ENCODE results near the gene RPEL1.
"Not testable (repeated sequence)": the region's sequence is repeated elsewhere in the genome, so short reads cannot be mapped to it uniquely, and the experiment has no call there.

RPEL1 gene

DNA sequence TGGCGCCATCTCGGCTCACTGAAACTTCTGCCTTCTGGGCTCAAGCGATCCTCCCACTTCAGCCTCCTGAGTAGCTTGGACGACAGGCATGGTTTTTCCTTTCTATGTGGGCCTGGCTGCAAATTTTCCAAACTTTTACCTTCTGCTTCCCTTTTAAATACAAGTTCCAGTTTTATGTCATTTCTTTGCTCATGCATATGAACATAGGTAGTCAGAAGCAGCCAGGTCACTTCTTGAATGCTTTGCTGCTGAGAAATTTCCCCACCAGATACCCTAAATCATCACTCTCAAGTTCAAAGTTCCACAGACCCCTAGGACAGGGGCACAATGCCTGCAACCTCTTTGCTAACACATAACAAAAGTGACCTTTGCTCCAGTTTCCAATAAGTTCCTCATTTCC is 21.6 kb upstream of the RPEL1 start:
- ATAC-seq, result no peak
- Mint-ChIP-seq H3K9me3 (peaks cover 16% of the 10 kb centered on the region), H3K4me3 (no peak overlapping the region), H3K4me1 (no peaks in the 10 kb centered on the region), H3K36me3 (peaks cover 12% of the 10 kb centered on the region), H3K27ac (no peak overlapping the region), H3K27me3 (no peaks in the 10 kb centered on the region)

DNA sequence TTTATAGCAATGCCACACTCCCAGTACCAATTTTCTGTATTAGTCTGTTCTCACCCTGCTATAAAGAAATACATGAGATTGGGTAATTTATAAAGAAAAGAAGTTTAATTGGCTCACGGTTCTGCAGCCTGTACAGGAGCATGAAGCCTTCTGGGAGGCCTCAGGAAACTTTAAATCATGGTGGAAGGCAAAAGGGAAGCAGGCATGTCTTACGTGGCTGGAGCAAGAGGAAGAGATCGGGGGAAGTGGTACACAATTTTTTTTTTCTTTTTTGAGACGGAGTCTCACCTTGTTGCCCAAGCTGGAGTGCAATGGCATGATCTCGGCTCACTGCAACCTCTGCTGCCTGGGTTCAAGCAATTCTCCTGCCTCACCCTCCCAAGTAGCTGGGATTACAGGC is 21.0 kb upstream of the RPEL1 start:
- Mint-ChIP-seq H3K36me3 (peaks cover 12% of the 10 kb centered on the region), H3K9me3 (peaks cover 16% of the 10 kb centered on the region)
- H3K4me3 Mint-ChIP-seq, H3K27me3 Mint-ChIP-seq, ATAC-seq, H3K4me1 Mint-ChIP-seq, H3K27ac Mint-ChIP-seq: not testable (repeated sequence)

DNA sequence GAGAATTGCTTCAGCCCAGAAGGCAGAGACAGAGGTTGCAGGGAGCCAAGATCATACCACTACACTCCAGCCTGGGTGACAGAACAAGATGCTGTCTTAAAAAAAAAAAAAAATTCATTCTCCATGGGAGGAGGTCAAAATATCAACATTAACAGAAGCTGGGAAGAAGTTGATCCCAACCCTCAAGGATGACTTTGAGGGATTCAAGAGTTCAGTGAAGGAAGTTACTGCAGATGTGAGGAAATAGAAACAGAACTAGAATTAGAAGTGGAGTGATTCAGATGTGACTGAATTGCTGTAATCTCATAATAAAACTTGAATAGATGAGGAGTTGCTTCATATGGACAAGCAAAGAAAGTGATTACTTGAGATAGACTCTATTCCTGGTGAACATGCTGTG is 19.7 kb upstream of the RPEL1 start:
- Mint-ChIP-seq H3K9me3 (peaks cover 16% of the 10 kb centered on the region), H3K27me3 (no peaks in the 10 kb centered on the region), H3K27ac (no peak overlapping the region), H3K4me1 (no peaks in the 10 kb centered on the region), H3K36me3 (peaks cover 12% of the 10 kb centered on the region), H3K4me3 (no peak overlapping the region)
- no peak for ATAC-seq

DNA sequence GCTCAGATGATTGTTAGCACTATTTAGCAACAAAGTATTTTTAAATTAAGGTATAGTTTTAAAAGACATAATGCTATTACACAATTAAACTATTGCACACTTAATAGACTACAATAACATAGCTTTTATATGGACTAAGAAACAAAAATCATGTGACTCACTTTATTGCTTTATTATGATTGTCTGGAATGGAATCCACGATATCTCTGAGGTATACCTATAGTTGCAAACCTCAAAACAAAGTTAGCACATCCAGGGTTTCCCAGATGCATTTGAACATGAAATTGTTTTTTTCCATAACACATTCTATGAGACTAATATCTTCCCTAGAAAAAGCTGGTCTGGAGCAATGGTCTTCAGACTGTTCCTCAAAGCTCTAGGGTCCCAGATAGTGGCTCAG is 18.3 kb upstream of the RPEL1 start:
- H3K27ac Mint-ChIP-seq, result no peak overlapping the region
- no peak overlapping the region for H3K4me3 Mint-ChIP-seq
- ATAC-seq, result no peak
- H3K9me3 Mint-ChIP-seq, result peaks cover 13% of the 10 kb centered on the region
- peaks cover 8% of the 10 kb centered on the region for H3K36me3 Mint-ChIP-seq
- H3K27me3 Mint-ChIP-seq, result no peaks in the 10 kb centered on the region
- H3K4me1 Mint-ChIP-seq, result no peaks in the 10 kb centered on the region

DNA sequence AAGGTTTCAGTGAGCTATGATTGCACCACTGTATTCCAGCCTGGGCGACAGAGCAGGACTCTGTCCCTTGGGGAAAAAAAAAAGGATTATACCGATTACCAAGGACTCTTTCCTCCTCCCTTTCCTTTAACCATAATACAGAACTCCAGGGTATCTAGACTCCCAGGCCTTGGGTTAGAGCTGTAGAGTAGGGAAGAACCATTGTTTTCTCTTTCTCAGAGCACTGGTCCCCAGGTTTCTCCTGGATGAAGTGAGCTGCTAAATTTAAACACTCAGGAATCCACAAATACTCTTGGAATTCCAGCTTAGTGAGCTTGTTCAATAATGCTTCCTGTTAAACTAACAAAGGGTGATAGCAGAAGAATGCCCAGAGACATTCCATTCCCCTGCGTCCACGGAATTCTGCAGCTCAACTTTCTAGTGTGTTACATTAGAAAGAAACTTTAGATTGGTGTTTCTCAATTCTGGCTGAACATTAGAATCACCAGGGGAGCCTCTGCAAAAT is 14.6 kb upstream of the RPEL1 start:
- Mint-ChIP-seq H3K9me3 (no peaks in the 10 kb centered on the region), H3K36me3 (no peaks in the 10 kb centered on the region), H3K27me3 (no peaks in the 10 kb centered on the region), H3K4me1 (peaks cover 13% of the 10 kb centered on the region), H3K27ac (no peak overlapping the region), H3K4me3 (no peak overlapping the region)
- no peak for ATAC-seq

DNA sequence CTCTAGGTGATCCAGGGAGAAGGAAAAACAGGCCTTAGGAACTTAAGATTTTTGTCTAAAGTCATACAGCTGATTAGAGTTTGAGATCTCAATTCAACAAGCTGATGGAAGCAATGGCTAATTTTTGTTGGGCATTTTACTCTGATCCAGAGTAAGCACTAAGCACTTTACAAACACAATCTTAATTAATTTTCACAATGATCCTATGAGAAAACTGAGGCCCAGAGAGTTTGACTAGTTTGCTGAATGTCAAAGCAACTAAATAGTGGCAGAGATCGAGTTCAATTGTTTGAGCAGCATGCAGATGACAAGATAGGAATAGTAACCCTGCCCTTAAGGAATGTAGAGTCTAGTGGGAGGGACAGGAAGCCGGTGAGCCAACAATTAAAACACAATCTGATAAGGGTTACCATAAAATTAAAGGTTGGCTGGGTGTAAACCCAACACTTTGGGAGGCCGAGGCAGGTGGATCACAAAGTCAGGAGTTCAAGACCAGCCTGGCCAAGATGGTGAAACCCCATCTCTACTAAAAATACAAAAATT is 13.5 kb upstream of the RPEL1 start:
- H3K4me1 Mint-ChIP-seq, result peaks cover 13% of the 10 kb centered on the region
- H3K27ac Mint-ChIP-seq, result no peak overlapping the region
- H3K27me3 Mint-ChIP-seq, result no peaks in the 10 kb centered on the region
- no peaks in the 10 kb centered on the region for H3K36me3 Mint-ChIP-seq
- H3K9me3 Mint-ChIP-seq, result no peaks in the 10 kb centered on the region
- ATAC-seq, result no peak
- H3K4me3 Mint-ChIP-seq, result no peak overlapping the region

DNA sequence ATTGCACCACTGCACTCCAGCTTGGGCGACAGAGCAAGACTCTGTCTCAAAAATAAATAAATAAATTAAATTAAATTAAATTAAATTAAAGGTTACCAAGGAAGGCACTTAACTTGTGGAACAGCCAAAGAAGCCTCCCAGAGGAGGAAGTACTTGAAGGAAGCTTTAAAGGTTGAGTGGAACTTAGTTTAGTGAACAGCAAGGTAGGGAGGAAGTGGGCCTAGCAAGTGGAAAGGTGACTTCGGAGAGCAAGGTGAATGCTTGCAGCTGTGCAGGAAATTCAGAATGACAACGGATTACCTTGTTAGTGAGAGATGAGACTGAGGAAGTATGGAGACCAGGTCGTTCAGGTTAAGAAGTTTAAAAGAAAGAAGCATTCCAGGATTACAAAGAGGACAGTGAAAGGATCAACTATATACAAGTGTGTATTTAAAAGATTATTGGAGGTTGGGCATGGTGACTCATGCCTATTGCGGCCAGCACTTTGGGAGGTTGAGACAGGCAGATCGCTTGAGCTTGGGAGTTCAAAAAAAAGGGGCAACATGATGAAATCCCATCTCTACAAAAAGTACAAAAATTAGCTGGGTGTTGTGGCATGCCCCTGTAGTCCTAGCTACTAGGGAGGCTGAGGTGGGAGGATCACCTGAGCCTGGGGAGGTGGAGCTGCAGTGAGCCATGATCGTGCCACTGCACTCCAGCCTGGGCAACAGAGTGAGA is 12.8 kb upstream of the RPEL1 start:
- Mint-ChIP-seq H3K9me3 (no peaks in the 10 kb centered on the region), H3K4me3 (no peak overlapping the region), H3K36me3 (no peaks in the 10 kb centered on the region), H3K27ac (no peak overlapping the region), H3K27me3 (no peaks in the 10 kb centered on the region), H3K4me1 (peaks cover 13% of the 10 kb centered on the region)
- ATAC-seq, result no peak

DNA sequence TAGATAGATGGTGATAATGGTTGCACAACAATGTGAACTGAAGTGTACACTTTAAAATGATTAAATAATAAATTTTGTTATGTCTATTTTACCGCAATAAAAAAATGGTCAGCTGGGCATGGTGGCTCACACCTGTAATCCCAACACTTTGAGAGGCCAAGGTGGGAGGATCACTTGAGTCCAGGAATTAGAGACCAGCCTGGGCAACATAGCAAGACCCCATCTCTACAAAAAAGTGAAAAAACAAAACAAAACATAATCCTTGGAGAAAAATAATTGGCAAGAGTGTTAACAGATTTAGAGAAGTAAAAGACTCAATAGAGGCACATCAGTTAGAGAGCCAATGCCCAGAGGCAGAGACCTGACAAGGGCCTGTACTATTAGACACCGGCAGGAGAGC is 9.9 kb upstream of the RPEL1 start:
- no peak for ATAC-seq
- Mint-ChIP-seq H3K27me3 (no peaks in the 10 kb centered on the region), H3K9me3 (no peaks in the 10 kb centered on the region), H3K36me3 (no peaks in the 10 kb centered on the region), H3K27ac (no peak overlapping the region), H3K4me1 (peaks cover 23% of the 10 kb centered on the region), H3K4me3 (no peak overlapping the region)

DNA sequence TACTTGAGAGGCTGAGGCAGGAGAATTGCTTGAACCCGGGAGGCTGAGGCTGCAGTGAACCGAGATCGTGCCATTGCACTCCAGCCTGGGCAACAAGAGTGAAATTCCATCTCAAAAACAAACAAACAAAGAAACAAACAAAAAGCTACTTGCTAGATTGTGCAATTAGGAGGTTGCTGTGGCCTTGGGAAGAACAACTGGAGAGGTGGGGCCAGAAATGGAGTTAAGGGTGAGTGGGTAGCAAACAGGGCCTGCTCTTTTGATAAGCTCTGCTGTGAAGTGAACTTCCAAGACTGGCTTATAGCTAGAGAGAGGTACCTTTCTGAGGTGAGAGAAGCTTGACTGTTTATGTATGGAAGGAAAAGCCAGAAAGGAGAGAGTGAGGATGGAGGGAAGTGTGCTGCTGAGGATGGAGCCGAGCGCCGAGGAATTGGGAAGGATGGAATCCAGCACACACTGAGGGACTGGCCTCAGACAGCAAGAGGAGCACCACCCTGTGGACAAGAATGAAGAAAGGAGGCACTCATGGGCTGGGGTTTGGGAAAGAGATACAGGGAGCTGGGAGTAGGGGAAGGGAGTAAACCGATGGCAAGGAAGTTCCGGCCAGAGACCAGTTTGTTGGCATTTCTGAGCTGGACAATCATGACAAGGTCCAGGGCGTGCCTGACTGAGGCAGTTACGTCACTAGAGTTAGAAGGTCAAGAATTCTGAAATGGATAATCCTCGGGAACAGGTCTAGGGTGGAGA is 7.0 kb upstream of the RPEL1 start:
- Mint-ChIP-seq H3K4me1 (peaks cover 23% of the 10 kb centered on the region), H3K36me3 (no peaks in the 10 kb centered on the region), H3K27ac (no peak overlapping the region), H3K27me3 (no peaks in the 10 kb centered on the region), H3K9me3 (no peaks in the 10 kb centered on the region), H3K4me3 (no peak overlapping the region)
- no peak for ATAC-seq

DNA sequence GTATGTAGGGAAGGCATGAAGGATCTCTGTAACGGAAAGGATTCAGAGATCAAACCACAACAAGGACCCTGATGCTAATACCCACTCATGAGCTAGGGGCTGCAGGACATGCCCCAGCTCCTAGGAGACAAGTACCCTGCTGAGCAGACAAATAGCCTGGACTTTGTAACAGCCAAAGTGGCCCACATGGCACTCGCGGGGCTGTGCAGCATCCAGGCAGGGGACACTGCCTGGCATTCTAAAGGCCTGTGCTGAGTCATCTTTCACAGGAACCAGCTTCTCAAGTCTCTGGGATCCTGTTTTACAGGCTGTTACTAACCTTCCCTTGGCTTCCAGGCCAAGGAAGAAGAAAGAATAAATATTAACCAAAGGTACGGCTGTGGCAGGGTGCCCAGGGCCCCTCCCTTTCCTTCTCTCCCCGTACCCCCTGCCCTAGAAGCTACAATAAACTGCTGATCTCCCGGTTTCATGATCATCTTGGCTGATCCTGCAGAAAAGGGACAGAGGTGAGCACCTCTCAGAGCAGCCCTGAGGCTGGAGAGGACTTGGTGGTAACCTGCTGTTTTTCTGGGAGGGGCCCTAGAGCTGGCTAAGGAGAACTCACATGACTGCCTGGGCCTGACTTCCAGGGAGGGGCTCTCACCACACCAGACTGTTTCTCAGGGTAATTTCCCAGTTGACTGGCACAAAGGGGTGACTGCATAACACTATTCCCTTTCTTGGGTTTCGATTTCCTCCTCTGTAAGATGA is 4.2 kb upstream of the RPEL1 start:
- no peaks in the 10 kb centered on the region for H3K36me3 Mint-ChIP-seq
- no peaks in the 10 kb centered on the region for H3K9me3 Mint-ChIP-seq
- peak overlapping the region; percentile 57 for H3K27ac Mint-ChIP-seq
- H3K4me3 Mint-ChIP-seq, result no peak overlapping the region
- H3K27me3 Mint-ChIP-seq, result no peaks in the 10 kb centered on the region
- peak; percentile 17 for ATAC-seq
- peaks cover 25% of the 10 kb centered on the region for H3K4me1 Mint-ChIP-seq

DNA sequence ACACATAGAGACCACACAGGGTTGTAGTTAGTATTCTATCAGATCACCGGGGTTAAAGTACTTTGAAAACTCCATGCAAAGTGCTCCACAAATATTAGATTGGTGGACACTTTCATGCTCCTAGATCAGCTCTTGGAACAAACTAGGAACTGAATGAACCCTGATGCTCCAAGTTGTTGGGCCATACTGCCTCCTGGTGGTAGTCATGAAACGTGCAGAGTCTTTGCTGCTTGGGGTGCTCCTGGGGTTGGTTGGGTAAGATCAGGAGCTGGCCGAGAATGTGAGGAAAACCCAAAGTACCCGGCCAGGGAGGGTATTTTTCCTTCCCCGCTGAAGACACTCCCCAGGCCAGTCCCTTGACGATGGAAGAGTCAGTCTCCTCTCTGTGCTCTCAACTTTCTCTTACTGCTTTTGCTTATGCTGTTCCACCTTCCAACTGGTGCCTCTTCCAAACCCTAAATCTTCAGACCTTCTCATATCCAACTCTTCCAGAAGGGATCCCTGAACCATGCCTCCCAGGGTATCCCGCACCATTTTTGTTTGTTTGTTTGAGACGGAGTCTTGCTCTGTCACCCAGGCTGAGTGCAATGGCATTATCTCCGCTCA is 918 bp upstream of the RPEL1 start:
- no peak overlapping the region for H3K4me3 Mint-ChIP-seq
- ATAC-seq, result peak; percentile 73
- H3K27me3 Mint-ChIP-seq, result no peaks in the 10 kb centered on the region
- no peaks in the 10 kb centered on the region for H3K9me3 Mint-ChIP-seq
- H3K4me1 Mint-ChIP-seq, result peaks cover 25% of the 10 kb centered on the region
- no peaks in the 10 kb centered on the region for H3K36me3 Mint-ChIP-seq
- no peak overlapping the region for H3K27ac Mint-ChIP-seq

DNA sequence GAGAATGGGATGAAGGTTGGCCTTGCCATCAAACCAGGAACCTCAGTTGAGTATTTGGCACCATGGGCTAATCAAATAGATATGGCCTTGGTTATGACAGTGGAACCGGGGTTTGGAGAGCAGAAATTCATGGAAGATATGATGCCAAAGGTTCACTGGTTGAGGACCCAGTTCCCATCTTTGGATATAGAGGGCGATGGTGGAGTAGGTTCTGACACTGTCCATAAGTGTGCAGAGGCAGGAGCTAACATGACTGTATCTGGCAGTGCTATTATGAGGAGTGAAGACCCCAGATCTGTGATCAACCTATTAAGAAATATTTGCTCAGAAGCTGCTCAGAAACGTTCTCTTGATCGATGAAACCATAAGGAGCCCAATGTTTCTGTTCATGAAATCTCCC is 637 bp downstream of the RPEL1 start:
- H3K4me3 Mint-ChIP-seq, result no peak overlapping the region
- H3K4me1 Mint-ChIP-seq, result peaks cover 14% of the 10 kb centered on the region
- H3K27ac Mint-ChIP-seq, result no peak overlapping the region
- no peak for ATAC-seq
- H3K36me3 Mint-ChIP-seq, result no peaks in the 10 kb centered on the region
- peaks cover 3% of the 10 kb centered on the region for H3K9me3 Mint-ChIP-seq
- no peaks in the 10 kb centered on the region for H3K27me3 Mint-ChIP-seq

DNA sequence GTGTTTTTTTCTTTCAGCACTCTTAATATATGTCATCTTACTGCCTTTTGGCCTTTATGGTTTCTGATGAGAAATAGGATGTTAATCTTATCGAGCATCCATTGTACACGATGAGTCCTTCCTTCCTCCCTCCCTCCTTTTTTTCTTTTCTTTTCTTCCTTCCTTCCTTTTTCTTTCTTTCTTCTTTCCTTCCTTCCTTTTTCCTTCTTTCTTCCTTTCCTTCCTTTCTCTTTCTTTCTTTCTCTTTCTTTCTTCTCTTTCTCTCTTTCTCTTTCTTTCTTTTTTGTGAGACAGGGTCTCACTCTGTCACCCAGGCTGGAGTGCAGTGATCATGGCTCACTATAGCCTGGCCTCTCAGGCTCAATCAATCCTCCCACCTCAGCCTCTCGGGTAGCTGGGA is 8.4 kb downstream of the RPEL1 start:
- no peaks in the 10 kb centered on the region for H3K4me1 Mint-ChIP-seq
- no peak overlapping the region for H3K4me3 Mint-ChIP-seq
- H3K27ac Mint-ChIP-seq, result no peak overlapping the region
- no peak for ATAC-seq
- peaks cover 9% of the 10 kb centered on the region for H3K9me3 Mint-ChIP-seq
- no peaks in the 10 kb centered on the region for H3K27me3 Mint-ChIP-seq
- H3K36me3 Mint-ChIP-seq, result peaks cover 4% of the 10 kb centered on the region

DNA sequence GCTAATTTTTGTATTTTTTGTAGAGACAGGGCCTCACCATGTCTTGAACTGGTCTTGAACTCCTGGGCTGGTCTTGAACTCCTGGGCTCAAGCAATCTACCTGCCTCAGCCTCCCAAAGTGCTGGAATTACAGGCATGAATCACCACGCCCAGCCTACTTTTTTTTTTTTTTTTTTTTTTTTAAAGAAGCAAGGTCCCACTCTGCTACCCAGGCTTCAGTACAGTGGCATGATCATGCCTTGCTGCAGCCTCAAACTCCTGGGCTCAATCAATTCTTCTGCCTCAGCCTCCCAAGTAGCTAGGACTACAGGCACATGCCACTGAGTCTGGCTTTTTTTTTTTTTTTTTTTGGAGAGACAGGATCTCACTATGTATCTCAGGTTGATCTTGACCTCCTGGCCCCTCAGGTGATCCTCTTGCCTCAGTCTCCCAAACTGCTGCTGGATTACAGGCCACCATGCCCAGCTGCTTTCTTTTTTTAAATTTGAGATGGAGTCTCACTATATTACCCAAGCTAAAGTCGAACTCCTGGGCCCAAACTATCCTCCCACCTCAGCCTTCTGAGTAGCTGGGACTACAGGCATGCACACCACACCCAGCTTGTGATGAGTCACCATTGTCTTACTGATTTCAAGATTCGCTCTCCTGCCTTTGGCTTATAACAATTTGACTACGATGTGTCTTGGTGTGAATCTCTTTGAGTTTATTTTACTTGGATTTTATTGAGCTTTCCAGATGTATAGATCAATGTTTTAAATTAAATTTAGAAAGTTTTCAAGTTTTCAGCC is 9.0 kb downstream of the RPEL1 start:
- Mint-ChIP-seq H3K27me3 (peaks cover 1% of the 10 kb centered on the region), H3K36me3 (peaks cover 5% of the 10 kb centered on the region), H3K9me3 (peaks cover 11% of the 10 kb centered on the region), H3K4me1 (no peaks in the 10 kb centered on the region), H3K27ac (no peak overlapping the region), H3K4me3 (no peak overlapping the region)
- ATAC-seq, result no peak
